ENCODE data around the gene NFIC. TPM values are rescaled to one million over a fixed set of nuclear protein-coding genes. Genes with fewer than 3 reads are reported as not detected.

Gene NFIC
- total RNA-seq, 1 experiment from 2014 or later = 85.5 TPM

GRCh38 chr19:3458229-3459088, 92.1 kb downstream of the NFIC start:
- Mint-ChIP-seq H3K27ac (ENCODE audit: low read depth, unreplicated experiment) (no peak overlapping the region), H3K27me3 (ENCODE audit: insufficient read depth, unreplicated experiment) (no peaks in the 10 kb centered on the region), H3K36me3 (ENCODE audit: insufficient read depth, unreplicated experiment) (peaks cover 79% of the 10 kb centered on the region), H3K4me1 (ENCODE audit: insufficient read depth, unreplicated experiment) (no peaks in the 10 kb centered on the region), H3K9me3 (ENCODE audit: unreplicated experiment) (no peaks in the 10 kb centered on the region), H3K4me3 (ENCODE audit: unreplicated experiment) (no peak overlapping the region)
- ChIA-PET CTCF (interaction anchor here (1.0 kb wide), 1 partner anchor 14 kb away, joined by 4 read pairs; no protein-coding TSS in a partner anchor), POLR2A (interaction anchor here (1.0 kb wide), 1 partner anchor 11 kb away, joined by 3 read pairs; no protein-coding TSS in a partner anchor)
- TF ChIP-seq CTCF (IDR thresholded peaks at IDR 0.05; ENCODE audit: unreplicated experiment) = no peak
- no peak for DNase-seq (ENCODE audit: unreplicated experiment)
- intact Hi-C loops (cut with micrococcal nuclease) = no loop called here
- BruUV-seq (replicated peaks) = no TSS peak

- H3K4me1 Mint-ChIP-seq (ENCODE audit: insufficient read depth, unreplicated experiment) = no peaks in the 10 kb centered on the region
- BruUV-seq (replicated peaks) = no TSS peak
- ChIA-PET CTCF (interaction anchor here (1.0 kb wide), 1 partner anchor 13 kb away, joined by 4 read pairs; no protein-coding TSS in a partner anchor), POLR2A (no interaction called here)
- TF ChIP-seq CTCF (IDR thresholded peaks at IDR 0.05; ENCODE audit: unreplicated experiment) = no peak
- intact Hi-C loops (cut with micrococcal nuclease) = no loop called here
- peak; percentile 41 for DNase-seq (ENCODE audit: unreplicated experiment)
- no peaks in the 10 kb centered on the region for H3K27me3 Mint-ChIP-seq (ENCODE audit: insufficient read depth, unreplicated experiment)
- no peaks in the 10 kb centered on the region for H3K9me3 Mint-ChIP-seq (ENCODE audit: unreplicated experiment)
- no peak overlapping the region for H3K27ac Mint-ChIP-seq (ENCODE audit: low read depth, unreplicated experiment)
- peaks cover 79% of the 10 kb centered on the region for H3K36me3 Mint-ChIP-seq (ENCODE audit: insufficient read depth, unreplicated experiment)
- no peak overlapping the region for H3K4me3 Mint-ChIP-seq (ENCODE audit: unreplicated experiment)
These were observed 92.9 kb downstream of the NFIC start for GRCh38 chr19:3459089-3459881.

GRCh38 chr19:3459965-3460582, 93.7 kb downstream of the NFIC start:
- DNase-seq (ENCODE audit: unreplicated experiment) = no peak
- Mint-ChIP-seq H3K4me3 (ENCODE audit: unreplicated experiment) (no peak overlapping the region), H3K36me3 (ENCODE audit: insufficient read depth, unreplicated experiment) (peaks cover 79% of the 10 kb centered on the region), H3K27me3 (ENCODE audit: insufficient read depth, unreplicated experiment) (no peaks in the 10 kb centered on the region), H3K4me1 (ENCODE audit: insufficient read depth, unreplicated experiment) (no peaks in the 10 kb centered on the region), H3K9me3 (ENCODE audit: unreplicated experiment) (no peaks in the 10 kb centered on the region), H3K27ac (ENCODE audit: low read depth, unreplicated experiment) (no peak overlapping the region)
- intact Hi-C loops (cut with micrococcal nuclease) = no loop called here
- TF ChIP-seq CTCF (IDR thresholded peaks at IDR 0.05; ENCODE audit: unreplicated experiment) = no peak
- CTCF ChIA-PET = interaction anchor here (2.2 kb wide), 1 partner anchor 13 kb away, joined by 7 read pairs; no protein-coding TSS in a partner anchor
- POLR2A ChIA-PET = no interaction called here
- BruUV-seq (replicated peaks) = no TSS peak

Data from MCF 10A (cell line).